Fibroblast of skin of left biceps (primary cell): ENCODE measurements around the gene RHOV.
"Not testable (repeated sequence)": the region's sequence is repeated elsewhere in the genome, so short reads cannot be mapped to it uniquely, and the experiment has no call there.

Experiments used
- DNase-seq, 2 experiments: peaks; one replicate each; pipeline ENCODE4 v3.0.0-alpha.2; 2013; ENCODE audit warnings: low read depth in 2 of 2

Gene RHOV

DNA sequence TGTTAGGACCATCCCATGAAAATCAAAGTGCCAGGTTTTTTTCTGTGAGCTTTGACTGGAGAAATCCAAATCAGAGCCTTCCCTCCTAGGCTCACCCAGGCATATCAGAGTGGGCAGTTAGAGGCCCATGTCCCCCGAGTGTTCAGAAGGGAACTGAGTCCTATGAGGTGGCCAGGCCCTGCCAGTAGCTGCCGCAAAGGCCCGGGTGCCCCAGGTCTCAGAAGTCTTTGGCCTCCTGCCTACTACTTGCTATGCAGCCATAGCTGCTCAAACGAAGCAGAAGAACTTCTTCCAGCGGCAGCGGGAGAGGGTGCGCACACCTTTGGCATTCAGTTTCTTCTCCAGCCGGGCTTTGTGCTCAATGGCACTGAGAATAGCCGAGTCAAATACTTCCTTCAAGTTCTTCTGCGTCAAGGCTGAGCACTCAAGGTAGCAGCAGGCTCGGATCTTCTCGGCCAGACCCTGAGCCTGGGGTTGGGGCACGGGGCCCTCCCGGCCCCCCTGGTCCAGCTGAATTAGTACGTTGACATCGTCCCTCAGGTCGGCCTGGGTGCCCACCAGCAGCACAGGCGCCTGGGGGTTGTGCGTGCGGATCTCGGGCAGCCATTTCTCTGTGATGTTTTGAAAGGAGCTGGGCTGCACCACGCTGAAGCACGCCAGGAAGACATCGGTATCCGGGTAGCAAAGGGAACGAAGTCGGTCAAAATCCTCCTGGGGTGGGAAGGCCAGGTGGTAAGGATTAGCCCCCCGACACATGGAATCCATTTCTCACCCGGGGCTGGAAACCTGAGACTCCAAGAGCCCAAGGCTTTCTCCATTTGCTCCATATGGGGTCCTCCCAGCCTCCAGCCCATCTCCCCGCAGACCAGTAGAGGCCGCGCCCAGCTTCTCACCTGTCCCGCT, 992 bp downstream of the RHOV start:
- DNase-seq, result no peak

DNA sequence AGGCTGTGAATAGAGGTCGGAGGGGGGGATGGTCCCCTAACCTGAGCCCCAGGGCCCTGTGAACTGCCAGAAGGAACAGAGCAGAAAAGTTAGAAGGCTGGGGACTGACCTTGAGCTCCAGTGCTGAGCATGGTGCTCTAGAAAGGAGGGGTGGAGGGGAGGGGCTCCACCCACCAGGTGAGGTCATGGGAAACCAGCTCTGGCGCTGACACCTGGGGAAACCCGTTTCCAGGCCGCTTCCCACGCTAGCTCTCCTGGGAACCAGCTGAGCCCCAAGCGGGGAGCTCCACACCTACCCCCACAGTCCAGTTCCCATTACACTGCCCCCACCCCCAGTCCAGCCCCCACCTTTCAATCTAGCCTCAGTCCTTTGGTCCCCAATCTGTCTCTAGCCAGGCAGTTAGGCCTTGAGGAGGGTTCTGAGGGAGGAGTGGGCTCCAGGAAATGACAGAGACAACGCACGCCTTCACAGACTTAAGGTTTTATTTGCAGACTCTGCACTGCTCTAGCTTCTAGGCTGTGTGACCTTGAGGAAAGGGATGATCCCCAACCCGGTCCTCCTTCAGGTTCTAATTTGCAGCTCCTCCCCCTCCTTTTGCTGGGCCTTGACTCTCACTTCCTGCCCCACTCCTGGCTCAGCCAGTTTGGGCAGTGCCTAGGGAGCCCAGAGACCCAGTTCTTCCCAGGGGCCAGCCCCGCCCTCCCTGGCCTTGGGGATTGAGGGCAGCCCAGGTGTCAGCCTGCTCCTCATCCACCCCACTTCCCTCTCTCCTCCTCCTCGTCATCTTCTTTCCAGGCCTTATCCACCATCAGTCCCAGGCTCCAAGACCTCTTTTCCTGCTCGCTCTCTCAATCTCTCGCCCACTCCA, 2.1 kb downstream of the RHOV start:
- no peak for DNase-seq

- no peak for DNase-seq
Observed at GRCh38 chr15:40870716-40871115, 3.3 kb downstream of the RHOV start.

GRCh38 chr15:40869686-40870085, 4.3 kb downstream of the RHOV start:
- no peak for DNase-seq

GRCh38 chr15:40867199-40867598, 6.8 kb downstream of the RHOV start:
- no peak for DNase-seq

DNA sequence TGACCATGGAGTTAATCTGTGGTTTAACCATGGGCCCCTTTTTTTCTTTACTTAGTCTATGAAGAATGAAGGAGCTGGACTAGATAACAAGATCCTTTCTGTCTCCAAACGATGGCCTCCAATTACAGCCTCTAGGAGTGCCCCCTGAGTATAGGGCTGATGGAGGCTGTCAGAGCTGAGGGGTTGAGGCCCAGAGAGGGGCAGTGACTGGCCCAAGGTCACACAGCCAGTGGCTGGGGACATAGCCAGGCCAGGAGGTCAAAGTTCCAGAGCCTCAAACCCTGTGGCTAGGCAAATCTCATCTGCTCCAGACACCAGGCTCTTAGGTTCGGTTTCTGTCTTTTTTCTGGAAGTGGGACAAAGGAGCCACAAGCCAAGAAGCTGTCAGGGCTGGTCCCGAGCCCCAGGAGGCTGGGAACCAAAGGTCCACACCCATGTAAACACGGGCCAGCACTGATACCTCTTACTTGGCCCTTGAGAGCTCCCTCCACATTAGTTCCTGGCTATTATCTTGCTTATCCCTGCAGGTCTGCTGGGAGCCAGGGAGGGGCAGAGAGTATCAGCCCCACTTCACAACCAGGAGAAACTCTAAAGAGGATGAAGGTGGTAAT, 10.3 kb downstream of the RHOV start:
- no peak for DNase-seq

DNA sequence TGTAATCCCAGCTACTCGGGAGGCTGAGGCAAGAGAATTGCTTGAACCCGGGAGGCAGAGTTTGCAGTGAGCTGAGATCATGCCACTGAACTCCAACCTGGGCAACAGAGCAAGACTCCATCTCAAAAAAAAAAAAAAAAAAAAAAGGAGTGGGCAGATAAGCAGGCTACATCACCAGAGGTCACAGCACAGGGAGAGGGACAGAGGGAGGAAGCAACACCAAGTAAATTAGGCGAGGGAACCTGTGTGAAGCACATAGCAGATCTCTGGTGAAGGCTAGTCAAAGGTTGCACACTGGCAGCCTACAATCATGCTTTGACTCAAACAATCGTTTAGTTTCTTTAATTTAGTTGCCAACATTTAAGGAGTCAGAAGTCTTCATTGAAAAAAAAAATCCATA, 12.9 kb downstream of the RHOV start:
- DNase-seq, result not testable (repeated sequence)

- DNase-seq, result peak in 1 of 2 experiments; percentile 13
Observed at GRCh38 chr15:40859206-40859851, 14.7 kb downstream of the RHOV start.

- no peak for DNase-seq
Observed at GRCh38 chr15:40858706-40859105, 15.3 kb downstream of the RHOV start.

DNA sequence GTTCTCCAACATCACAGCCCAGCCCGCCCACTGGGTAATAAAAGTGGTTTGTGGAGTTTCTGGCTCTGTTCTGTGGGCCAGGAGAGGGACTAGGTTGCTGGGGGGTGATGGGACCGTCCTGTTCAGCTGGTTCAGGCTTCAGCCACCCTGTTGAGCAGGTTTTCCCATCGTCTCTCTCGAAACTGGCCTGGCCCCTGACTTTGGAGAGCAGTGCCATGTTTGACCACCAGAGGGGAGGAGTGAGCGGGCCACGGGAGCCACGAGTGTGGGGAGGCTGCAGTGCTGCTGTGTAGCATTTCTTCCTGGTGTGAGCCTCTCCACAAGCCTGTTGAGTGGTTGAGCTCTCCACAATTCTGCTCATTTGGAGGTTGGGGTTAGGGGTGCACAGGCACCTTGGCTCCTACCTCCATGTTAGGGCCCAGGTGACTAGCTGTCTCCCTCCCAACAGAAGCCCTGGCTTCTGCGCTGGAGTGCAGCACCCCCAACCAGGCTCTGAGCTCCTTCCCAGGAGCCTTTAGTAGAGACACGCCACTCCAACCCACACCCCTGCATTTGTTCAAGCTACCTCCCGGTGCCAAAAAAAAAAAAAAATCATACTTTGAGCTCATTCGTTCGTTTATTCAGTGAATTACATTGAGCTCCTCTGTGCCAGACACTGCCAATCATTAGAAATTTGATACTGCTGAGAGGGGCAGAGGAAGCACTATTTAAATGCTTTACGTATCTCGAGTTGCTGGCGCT, 16.3 kb downstream of the RHOV start:
- peak; percentile 9 to 24 for DNase-seq

DNA sequence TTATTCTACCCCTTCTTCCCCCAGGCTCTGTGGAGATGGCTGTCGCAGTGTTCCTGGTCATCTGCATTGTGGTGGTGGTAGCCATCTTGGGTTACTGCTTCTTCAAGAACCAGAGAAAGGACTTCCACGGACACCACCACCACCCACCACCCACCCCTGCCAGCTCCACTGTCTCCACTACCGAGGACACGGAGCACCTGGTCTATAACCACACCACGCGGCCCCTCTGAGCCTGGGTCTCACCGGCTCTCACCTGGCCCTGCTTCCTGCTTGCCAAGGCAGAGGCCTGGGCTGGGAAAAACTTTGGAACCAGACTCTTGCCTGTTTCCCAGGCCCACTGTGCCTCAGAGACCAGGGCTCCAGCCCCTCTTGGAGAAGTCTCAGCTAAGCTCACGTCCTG, 17.3 kb downstream of the RHOV start:
- DNase-seq, result no peak

GRCh38 chr15:40855706-40856234, 18.3 kb downstream of the RHOV start:
- DNase-seq, result no peak

GRCh38 chr15:40854161-40854560, 19.9 kb downstream of the RHOV start:
- DNase-seq, result no peak

- no peak for DNase-seq
Observed at GRCh38 chr15:40853241-40853890, 20.7 kb downstream of the RHOV start.

DNA sequence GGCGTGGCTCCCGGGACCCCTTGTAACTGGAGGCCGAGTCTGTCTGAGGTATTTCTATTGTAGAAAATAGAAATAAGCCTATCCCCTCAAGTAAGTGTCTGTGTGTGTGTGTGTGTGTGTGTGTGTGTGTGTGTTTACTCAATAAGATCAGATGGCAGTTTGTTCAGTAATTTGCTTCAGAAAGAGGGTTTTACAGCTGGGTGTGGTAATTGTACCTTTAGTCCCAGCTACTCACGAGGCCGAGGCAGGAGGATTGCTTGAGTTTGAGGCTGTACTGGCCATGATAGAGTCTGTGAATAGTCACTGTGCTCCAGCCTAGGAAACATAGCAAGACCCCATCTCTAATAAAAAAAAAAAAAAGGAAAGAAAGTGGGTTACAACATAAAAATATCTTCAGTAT, 21.5 kb downstream of the RHOV start:
- no peak for DNase-seq

DNA sequence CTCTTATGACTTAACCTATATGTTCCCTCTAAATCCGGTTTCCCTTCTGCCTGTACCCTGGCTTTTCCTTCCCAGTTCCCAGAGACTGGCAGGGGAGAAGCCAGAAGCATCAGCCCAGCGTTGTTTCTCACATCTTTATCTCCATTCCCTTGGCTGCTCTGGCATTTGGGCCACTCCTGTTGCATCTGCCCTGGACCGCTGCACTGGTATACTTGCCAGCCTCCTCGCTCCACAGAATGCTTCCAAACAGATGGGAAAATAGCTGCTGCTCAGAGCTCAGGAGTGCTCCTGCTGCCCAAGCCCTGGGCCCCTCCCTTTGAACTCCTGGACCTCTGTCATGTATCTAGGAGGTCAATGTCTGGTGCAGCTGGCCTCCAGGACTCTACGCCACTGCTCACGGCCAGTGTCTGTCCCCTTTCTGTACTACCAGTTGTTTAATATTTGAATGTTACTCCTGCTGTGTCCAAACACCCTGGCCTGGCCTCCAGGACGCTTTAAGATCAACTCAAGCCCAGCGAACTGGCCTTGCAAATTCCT, 23.4 kb downstream of the RHOV start:
- DNase-seq, result no peak

- no peak for DNase-seq
Observed at GRCh38 chr15:40847223-40847961, 26.6 kb downstream of the RHOV start.

- DNase-seq, result no peak
Observed at GRCh38 chr15:40846841-40847222, 27.2 kb downstream of the RHOV start.

DNA sequence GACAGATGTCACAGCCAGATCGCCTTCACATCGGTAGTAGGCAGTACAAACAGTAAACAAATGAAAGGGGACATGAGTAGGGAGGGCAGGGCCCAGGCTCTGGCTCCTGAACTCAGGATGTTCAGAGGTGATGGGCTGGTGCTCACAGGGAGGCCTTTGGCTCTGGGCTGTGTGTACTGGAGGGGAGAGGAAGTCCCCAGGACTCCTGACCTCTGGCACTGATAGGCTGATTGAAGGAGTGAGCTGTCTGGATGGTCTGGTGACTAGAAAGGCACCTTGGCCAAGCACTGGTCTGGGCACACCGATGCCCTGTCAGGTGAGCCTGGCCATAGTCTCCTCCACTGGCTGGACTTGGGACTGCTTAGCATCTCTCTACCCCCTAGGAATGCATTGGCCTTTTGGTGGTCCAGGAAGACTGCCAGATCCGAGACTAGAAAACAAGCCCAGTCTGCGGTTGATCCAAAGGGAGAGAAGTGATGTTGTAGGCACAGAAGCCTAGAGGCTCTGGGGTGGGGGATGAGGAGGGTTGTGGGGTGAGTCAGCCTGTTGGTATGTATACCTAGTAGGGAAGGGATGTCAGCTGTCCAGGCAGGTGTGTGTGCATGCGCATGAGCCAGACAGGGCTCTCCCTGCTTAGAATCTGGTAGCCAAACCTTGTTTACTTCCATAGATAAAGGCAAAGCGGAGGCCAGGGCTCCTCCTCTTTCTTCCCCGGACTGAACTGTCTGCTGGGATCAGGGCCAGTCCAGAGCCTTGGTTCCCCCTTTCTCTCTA, 28.3 kb downstream of the RHOV start:
- DNase-seq, result no peak
